ENCODE measurements around the gene ARHGAP22.

The ARHGAP22 gene

GRCh38 chr10:48478980-48479811, 125.7 kb downstream of the ARHGAP22 start:
- DNase-seq (ENCODE audit: low read depth in 2 of 2), result no peak

GRCh38 chr10:48478469-48478868, 126.4 kb downstream of the ARHGAP22 start:
- DNase-seq (ENCODE audit: low read depth in 2 of 2), result no peak

GRCh38 chr10:48477616-48478015, 127.3 kb downstream of the ARHGAP22 start:
- no peak for DNase-seq (ENCODE audit: low read depth in 2 of 2)

- no peak for DNase-seq (ENCODE audit: low read depth in 2 of 2)
Measured at GRCh38 chr10:48477141-48477540, 127.7 kb downstream of the ARHGAP22 start.

GRCh38 chr10:48476279-48476982, 128.4 kb downstream of the ARHGAP22 start:
- no peak for DNase-seq (ENCODE audit: low read depth in 2 of 2)

GRCh38 chr10:48475943-48476278, 129.0 kb downstream of the ARHGAP22 start:
- DNase-seq (ENCODE audit: low read depth in 2 of 2), result no peak

- DNase-seq (ENCODE audit: low read depth in 2 of 2), result no peak
Measured at GRCh38 chr10:48474765-48475365, 130.0 kb downstream of the ARHGAP22 start.

- no peak for DNase-seq (ENCODE audit: low read depth in 2 of 2)
Measured at GRCh38 chr10:48473704-48474103, 131.2 kb downstream of the ARHGAP22 start.

- DNase-seq (ENCODE audit: low read depth in 2 of 2), result no peak
Measured at GRCh38 chr10:48472501-48473069, 132.3 kb downstream of the ARHGAP22 start.

GRCh38 chr10:48470893-48471805, 133.7 kb downstream of the ARHGAP22 start:
- no peak for DNase-seq (ENCODE audit: low read depth in 2 of 2)

- no peak for DNase-seq (ENCODE audit: low read depth in 2 of 2)
Measured at GRCh38 chr10:48470115-48470892, 134.6 kb downstream of the ARHGAP22 start.

GRCh38 chr10:48469516-48470020, 135.3 kb downstream of the ARHGAP22 start:
- no peak for DNase-seq (ENCODE audit: low read depth in 2 of 2)

GRCh38 chr10:48468866-48469511, 135.9 kb downstream of the ARHGAP22 start:
- DNase-seq (ENCODE audit: low read depth in 2 of 2), result no peak

- no peak for DNase-seq (ENCODE audit: low read depth in 2 of 2)
Measured at GRCh38 chr10:48468130-48468790, 136.6 kb downstream of the ARHGAP22 start.

- DNase-seq (ENCODE audit: low read depth in 2 of 2), result no peak
Measured at GRCh38 chr10:48467669-48468068, 137.2 kb downstream of the ARHGAP22 start.

- no peak for DNase-seq (ENCODE audit: low read depth in 2 of 2)
Measured at GRCh38 chr10:48466611-48467240, 138.1 kb downstream of the ARHGAP22 start.

- no peak for DNase-seq (ENCODE audit: low read depth in 2 of 2)
Measured at GRCh38 chr10:48465860-48466521, 138.9 kb downstream of the ARHGAP22 start.

Measured in activated CD8-positive, alpha-beta memory T cell treated with anti-CD3 and anti-CD28 coated beads for 4 hours (primary cell).